DOHH2 (cell line): ENCODE measurements around the gene PPP4R1.

Experiments
- H3F3A ChIP-seq: fragments of 200-600 bp; sonication (generic), shearing (Covaris generic); 2 replicates; pipeline ENCODE4 v1.6.0; 2016; ENCODE audit warnings: antibody characterized with exemption, mild to moderate bottlenecking; ENCODE audit not compliant: control insufficient read depth, insufficient read depth
- H3K27ac ChIP-seq: fragments of 200-600 bp; sonication (generic); 2 replicates; pipeline ENCODE4 v1.5.1; 2014; ENCODE audit warnings: low read depth, mild to moderate bottlenecking, low read length, moderate library complexity
- H3K27me3 ChIP-seq: fragments of 200-600 bp; sonication (generic); 2 replicates; pipeline ENCODE4 v1.6.1; 2014; ENCODE audit warnings: mild to moderate bottlenecking, low read length, mixed read lengths; ENCODE audit not compliant: control insufficient read depth
- H3K36me3 ChIP-seq: fragments of 200-600 bp; sonication (generic); 2 replicates; pipeline ENCODE4 v1.6.1; 2014; ENCODE audit warnings: mild to moderate bottlenecking, low read length, moderate library complexity, mixed read lengths; ENCODE audit not compliant: control insufficient read depth
- H3K4me1 ChIP-seq: fragments of 200-600 bp; sonication (generic); 2 replicates; pipeline ENCODE4 v1.6.1; 2014; ENCODE audit warnings: mild to moderate bottlenecking, low read length, mixed read lengths; ENCODE audit not compliant: control insufficient read depth
- H3K4me2 ChIP-seq: fragments of 200-600 bp; sonication (generic); 2 replicates; pipeline ENCODE4 v1.6.0; 2014; ENCODE audit warnings: mild to moderate bottlenecking, low read length, moderate library complexity
- H3K4me3 ChIP-seq: fragments of 200-600 bp; sonication (generic); 2 replicates; pipeline ENCODE4 v1.5.1; 2014; ENCODE audit warnings: mild to moderate bottlenecking, low read length, mixed read lengths
- H3K79me2 ChIP-seq: fragments of 200-600 bp; sonication (generic); 2 replicates; pipeline ENCODE4 v1.6.1; 2014; ENCODE audit warnings: mild to moderate bottlenecking, low read length, mixed read lengths; ENCODE audit not compliant: control insufficient read depth
- H3K9me2 ChIP-seq: fragments of 200-600 bp; sonication (generic); replicated peaks from 2 replicates; pipeline ENCODE4 v1.6.1; 2014; ENCODE audit warnings: mild to moderate bottlenecking, low read length, mixed read lengths; ENCODE audit not compliant: control insufficient read depth
- H3K9me3 ChIP-seq: fragments of 200-600 bp; sonication (generic); 2 replicates; pipeline ENCODE4 v1.6.1; 2014; ENCODE audit warnings: antibody characterized with exemption, low read length, mixed read lengths; ENCODE audit not compliant: control insufficient read depth, insufficient read depth
- H4K20me1 ChIP-seq: fragments of 200-600 bp; sonication (generic); 2 replicates; pipeline ENCODE4 v1.6.0; 2014; ENCODE audit warnings: low read depth, mild to moderate bottlenecking, antibody characterized with exemption, low read length, moderate library complexity; ENCODE audit not compliant: control insufficient read depth, insufficient read depth
- EZH2phosphoT487 ChIP-seq: fragments of 200-600 bp; sonication (generic); IDR thresholded peaks from 2 replicates; pipeline ENCODE4 v1.6.1; 2017; ENCODE audit warnings: borderline replicate concordance, mild to moderate bottlenecking, antibody characterized with exemption, low read length, moderate library complexity, mixed read lengths
- TF ChIP-seq, protein P1 (sequence below): fragments of 200-600 bp; sonication (generic); IDR thresholded peaks from one replicate; pipeline ENCODE4 v1.5.1; 2014; ENCODE audit warnings: antibody characterized with exemption, mild to moderate bottlenecking, low read depth, low read length; ENCODE audit not compliant: poor library complexity, severe bottlenecking

Gene PPP4R1

DNA sequence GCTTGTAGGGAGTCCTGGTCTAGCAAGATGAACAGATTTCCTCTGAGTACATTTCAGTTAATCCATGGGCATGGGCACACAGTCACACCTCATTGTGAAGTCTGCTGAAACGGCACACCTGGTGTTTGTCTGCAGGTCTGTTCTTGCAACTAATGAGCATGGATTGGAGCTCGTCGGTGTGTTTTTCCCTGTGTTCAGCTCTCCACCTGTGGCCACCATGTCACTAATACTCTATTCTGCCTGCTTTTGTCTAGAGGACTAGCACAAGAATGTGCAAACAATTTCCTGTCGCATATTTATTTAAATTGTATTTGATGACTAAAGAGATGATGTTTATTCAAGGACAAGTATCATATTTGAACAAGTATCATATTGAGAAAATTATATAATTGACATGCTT is 24.5 kb upstream of the PPP4R1 start:
- Histone ChIP-seq H3K9me2 (no peaks in the 10 kb centered on the region), H3K9me3 (no peaks in the 10 kb centered on the region), H3K79me2 (no peaks in the 10 kb centered on the region), H3K27ac (no peak overlapping the region), H3K36me3 (no peaks in the 10 kb centered on the region), H3K27me3 (no peaks in the 10 kb centered on the region), H3K4me1 (no peaks in the 10 kb centered on the region), H3F3A (no peaks in the 10 kb centered on the region), H4K20me1 (no peaks in the 10 kb centered on the region), H3K4me3 (no peak overlapping the region), H3K4me2 (no peak overlapping the region)
- TF ChIP-seq EZH2phosphoT487 = no peak
- TF ChIP-seq, protein P1, sequence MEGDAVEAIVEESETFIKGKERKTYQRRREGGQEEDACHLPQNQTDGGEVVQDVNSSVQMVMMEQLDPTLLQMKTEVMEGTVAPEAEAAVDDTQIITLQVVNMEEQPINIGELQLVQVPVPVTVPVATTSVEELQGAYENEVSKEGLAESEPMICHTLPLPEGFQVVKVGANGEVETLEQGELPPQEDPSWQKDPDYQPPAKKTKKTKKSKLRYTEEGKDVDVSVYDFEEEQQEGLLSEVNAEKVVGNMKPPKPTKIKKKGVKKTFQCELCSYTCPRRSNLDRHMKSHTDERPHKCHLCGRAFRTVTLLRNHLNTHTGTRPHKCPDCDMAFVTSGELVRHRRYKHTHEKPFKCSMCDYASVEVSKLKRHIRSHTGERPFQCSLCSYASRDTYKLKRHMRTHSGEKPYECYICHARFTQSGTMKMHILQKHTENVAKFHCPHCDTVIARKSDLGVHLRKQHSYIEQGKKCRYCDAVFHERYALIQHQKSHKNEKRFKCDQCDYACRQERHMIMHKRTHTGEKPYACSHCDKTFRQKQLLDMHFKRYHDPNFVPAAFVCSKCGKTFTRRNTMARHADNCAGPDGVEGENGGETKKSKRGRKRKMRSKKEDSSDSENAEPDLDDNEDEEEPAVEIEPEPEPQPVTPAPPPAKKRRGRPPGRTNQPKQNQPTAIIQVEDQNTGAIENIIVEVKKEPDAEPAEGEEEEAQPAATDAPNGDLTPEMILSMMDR = no peak

DNA sequence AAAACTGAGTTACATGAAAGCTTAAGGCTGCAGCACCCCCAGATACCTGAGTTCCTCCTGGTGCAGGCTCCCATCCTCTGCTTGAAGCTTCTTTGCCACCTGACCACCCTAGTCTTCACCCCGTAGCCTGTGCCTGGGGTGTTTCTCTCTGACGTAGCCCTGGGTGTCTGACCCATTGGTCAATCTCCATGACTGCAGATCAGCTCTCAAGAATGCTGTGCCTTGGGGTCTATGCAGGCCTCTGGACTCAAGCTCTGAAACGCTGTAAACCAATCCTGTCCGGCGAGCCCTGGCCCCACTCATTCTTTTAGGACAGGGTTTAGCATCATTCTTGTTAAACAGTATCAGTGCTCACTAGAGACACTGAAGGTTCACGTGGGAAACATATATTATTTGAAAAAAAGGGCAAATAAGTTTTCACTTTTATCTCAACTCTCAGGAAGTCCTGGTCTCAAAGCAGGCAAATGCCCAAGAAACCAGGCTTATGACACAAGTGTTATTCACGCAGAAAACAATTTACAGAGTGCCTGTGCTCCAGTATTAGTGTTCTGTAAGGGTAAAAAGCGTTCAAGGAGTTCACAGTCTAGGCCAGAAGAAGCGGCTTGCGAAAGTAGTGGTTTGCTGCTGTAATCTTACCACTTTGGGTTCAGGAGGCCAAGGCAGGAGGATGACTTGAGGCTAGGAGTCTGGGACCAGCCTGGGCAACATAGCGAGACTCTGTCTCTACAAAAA is 22.8 kb upstream of the PPP4R1 start:
- Histone ChIP-seq H3K9me2 (no peaks in the 10 kb centered on the region), H3F3A (no peaks in the 10 kb centered on the region), H3K27me3 (no peaks in the 10 kb centered on the region), H3K79me2 (no peaks in the 10 kb centered on the region), H3K4me1 (no peaks in the 10 kb centered on the region), H3K9me3 (no peaks in the 10 kb centered on the region), H3K4me2 (no peak overlapping the region), H3K36me3 (no peaks in the 10 kb centered on the region), H4K20me1 (no peaks in the 10 kb centered on the region), H3K27ac (no peak overlapping the region), H3K4me3 (no peak overlapping the region)
- TF ChIP-seq EZH2phosphoT487 = no peak
- TF ChIP-seq, protein P1 = no peak

GRCh38 chr18:9634856-9635255 is 20.5 kb upstream of the PPP4R1 start:
- Histone ChIP-seq H3K27ac (no peak overlapping the region), H3K4me3 (no peak overlapping the region), H3K27me3 (no peaks in the 10 kb centered on the region), H3K36me3 (no peaks in the 10 kb centered on the region), H3K79me2 (no peaks in the 10 kb centered on the region), H3K9me3 (no peaks in the 10 kb centered on the region), H4K20me1 (no peaks in the 10 kb centered on the region), H3F3A (no peaks in the 10 kb centered on the region), H3K9me2 (no peaks in the 10 kb centered on the region), H3K4me2 (no peak overlapping the region), H3K4me1 (no peaks in the 10 kb centered on the region)
- TF ChIP-seq EZH2phosphoT487 = no peak
- TF ChIP-seq, protein P1 = no peak
